K562 (cell line): ENCODE results near the gene PLK4.

Experiments used
- FOSL1 ChIP-seq: fragments of 200-800 bp; sonication (Bioruptor generic); conservative IDR thresholded peaks from 2 replicates; pipeline ENCODE4 v1.6.1; 2016; ENCODE audit warnings: missing genetic modification characterization, missing compliant biosample characterization
- FOXJ3 ChIP-seq: sonication (generic); formaldehyde crosslinking; IDR thresholded peaks from 2 replicates; pipeline ENCODE4 v1.4.0; 2020; ENCODE audit warnings: mild to moderate bottlenecking, missing genetic modification reagents
- SIN3A ChIP-seq, 2 experiments: fragments of 150-350 bp in 1 of 2; IDR thresholded peaks; 2 replicates each; pipeline ENCODE4 v1.6.1; 2011 to 2016; ENCODE audit warnings: borderline replicate concordance in 2 of 2, low read depth in 2 of 2, low read length in 2 of 2, mild to moderate bottlenecking in 2 of 2, moderate library complexity in 2 of 2; ENCODE audit not compliant: control insufficient read depth in 1 of 2
- TF ChIP-seq, protein P1 (sequence below), 3 experiments: IDR thresholded peaks in 2 of 3; conservative IDR thresholded peaks in 1 of 3; 2 replicates each; pipeline ENCODE4 v1.5.1; 2011 to 2012; ENCODE audit warnings: low read length in 3 of 3, mild to moderate bottlenecking in 3 of 3, control low read depth in 2 of 3, improper control_type of control experiment in 1 of 3, inconsistent platforms in 1 of 3, low read depth in 1 of 3, mixed read lengths in 1 of 3, moderate library complexity in 1 of 3; ENCODE audit not compliant: insufficient read depth in 2 of 3
- TF ChIP-seq, protein P2 (sequence below): sonication (generic); formaldehyde crosslinking; IDR thresholded peaks from 2 replicates; pipeline ENCODE4 v1.8.1; 2022; ENCODE audit warnings: missing genetic modification reagents

DNA sequence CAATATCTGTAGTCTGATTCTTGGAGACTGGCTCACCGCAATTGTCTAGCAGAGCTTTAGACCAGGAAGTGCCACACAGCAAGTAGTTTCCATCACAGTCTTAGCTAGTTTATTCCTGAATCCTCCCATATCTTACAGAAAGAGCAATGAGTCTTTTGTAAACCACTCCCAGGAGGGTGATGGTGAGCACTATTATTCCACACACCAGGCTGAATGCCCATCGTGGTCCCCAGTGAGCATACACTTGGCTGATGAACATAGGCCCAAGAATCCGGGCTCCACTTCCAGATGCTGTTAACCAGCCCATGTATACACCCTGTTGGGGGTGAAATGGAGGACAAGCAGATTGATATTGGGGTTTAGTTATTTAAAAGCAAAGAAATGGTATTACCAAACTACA, 39.8 kb downstream of the PLK4 start:
- TF ChIP-seq, protein P1, sequence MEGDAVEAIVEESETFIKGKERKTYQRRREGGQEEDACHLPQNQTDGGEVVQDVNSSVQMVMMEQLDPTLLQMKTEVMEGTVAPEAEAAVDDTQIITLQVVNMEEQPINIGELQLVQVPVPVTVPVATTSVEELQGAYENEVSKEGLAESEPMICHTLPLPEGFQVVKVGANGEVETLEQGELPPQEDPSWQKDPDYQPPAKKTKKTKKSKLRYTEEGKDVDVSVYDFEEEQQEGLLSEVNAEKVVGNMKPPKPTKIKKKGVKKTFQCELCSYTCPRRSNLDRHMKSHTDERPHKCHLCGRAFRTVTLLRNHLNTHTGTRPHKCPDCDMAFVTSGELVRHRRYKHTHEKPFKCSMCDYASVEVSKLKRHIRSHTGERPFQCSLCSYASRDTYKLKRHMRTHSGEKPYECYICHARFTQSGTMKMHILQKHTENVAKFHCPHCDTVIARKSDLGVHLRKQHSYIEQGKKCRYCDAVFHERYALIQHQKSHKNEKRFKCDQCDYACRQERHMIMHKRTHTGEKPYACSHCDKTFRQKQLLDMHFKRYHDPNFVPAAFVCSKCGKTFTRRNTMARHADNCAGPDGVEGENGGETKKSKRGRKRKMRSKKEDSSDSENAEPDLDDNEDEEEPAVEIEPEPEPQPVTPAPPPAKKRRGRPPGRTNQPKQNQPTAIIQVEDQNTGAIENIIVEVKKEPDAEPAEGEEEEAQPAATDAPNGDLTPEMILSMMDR (IDR thresholded peaks at IDR 0.05 in 2 of 3, conservative IDR thresholded peaks at IDR 0.05 in 1 of 3; ENCODE audit: insufficient read depth in 2 of 3, low read depth in 1 of 3, low read length in 3 of 3) = no peak
- TF ChIP-seq, protein P2, sequence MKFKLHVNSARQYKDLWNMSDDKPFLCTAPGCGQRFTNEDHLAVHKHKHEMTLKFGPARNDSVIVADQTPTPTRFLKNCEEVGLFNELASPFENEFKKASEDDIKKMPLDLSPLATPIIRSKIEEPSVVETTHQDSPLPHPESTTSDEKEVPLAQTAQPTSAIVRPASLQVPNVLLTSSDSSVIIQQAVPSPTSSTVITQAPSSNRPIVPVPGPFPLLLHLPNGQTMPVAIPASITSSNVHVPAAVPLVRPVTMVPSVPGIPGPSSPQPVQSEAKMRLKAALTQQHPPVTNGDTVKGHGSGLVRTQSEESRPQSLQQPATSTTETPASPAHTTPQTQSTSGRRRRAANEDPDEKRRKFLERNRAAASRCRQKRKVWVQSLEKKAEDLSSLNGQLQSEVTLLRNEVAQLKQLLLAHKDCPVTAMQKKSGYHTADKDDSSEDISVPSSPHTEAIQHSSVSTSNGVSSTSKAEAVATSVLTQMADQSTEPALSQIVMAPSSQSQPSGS (CRISPR knock-in tag) = no peak
- no peak for TF ChIP-seq SIN3A (IDR thresholded peaks at IDR 0.05; ENCODE audit: borderline replicate concordance in 2 of 2, control insufficient read depth in 1 of 2, low read depth in 2 of 2, low read length in 2 of 2)
- no peak for TF ChIP-seq FOSL1 (tag)
- TF ChIP-seq FOXJ3 = no peak
